GM19452 (cell line): ENCODE measurements around the gene MYO3B.
A peak's percentile ranks its signal among the peaks of the same experiment; 100 is the strongest.

Experiments used
- ATAC-seq: cut with Tn5 transposase; IDR thresholded peaks from one replicate; pipeline ENCODE4 v1.9.1; 2021; ENCODE audit not compliant: unreplicated experiment

MYO3B gene

GRCh38 chr2:170177950-170178781, at the start of gene MYO3B:
TSS of gene MYO3B (plus strand) at chr2:170178147. CDS start at chr2:170178288, 141 bp downstream.
- ATAC-seq: peak; percentile 64

- ATAC-seq: no peak
These were observed 38.5 kb upstream of the MYO3B start for GRCh38 chr2:170139276-170139967.

GRCh38 chr2:170140561-170140960, 37.4 kb upstream of the MYO3B start:
- no peak for ATAC-seq

- no peak for ATAC-seq
These were observed 36.1 kb upstream of the MYO3B start for GRCh38 chr2:170141865-170142264.

- no peak for ATAC-seq
These were observed 35.4 kb upstream of the MYO3B start for GRCh38 chr2:170142502-170142901.

- no peak for ATAC-seq
These were observed 34.8 kb upstream of the MYO3B start for GRCh38 chr2:170143045-170143717.

- ATAC-seq: no peak
These were observed 33.2 kb upstream of the MYO3B start for GRCh38 chr2:170144761-170145160.

- no peak for ATAC-seq
These were observed 32.8 kb upstream of the MYO3B start for GRCh38 chr2:170145191-170145590.

- ATAC-seq: no peak
These were observed 32.1 kb upstream of the MYO3B start for GRCh38 chr2:170145675-170146432.

GRCh38 chr2:170146784-170147183, 31.2 kb upstream of the MYO3B start:
- no peak for ATAC-seq

- no peak for ATAC-seq
These were observed 30.4 kb upstream of the MYO3B start for GRCh38 chr2:170147576-170147975.

GRCh38 chr2:170148161-170148560, 29.8 kb upstream of the MYO3B start:
- ATAC-seq: no peak

- no peak for ATAC-seq
These were observed 25.5 kb upstream of the MYO3B start for GRCh38 chr2:170152421-170152820.

- ATAC-seq: peak; percentile 51
These were observed 22.8 kb upstream of the MYO3B start for GRCh38 chr2:170155022-170155722.

GRCh38 chr2:170155723-170156253, 22.2 kb upstream of the MYO3B start:
- no peak for ATAC-seq

GRCh38 chr2:170156592-170156991, 21.4 kb upstream of the MYO3B start:
- ATAC-seq: no peak

GRCh38 chr2:170157025-170157684, 20.8 kb upstream of the MYO3B start:
- no peak for ATAC-seq

GRCh38 chr2:170159060-170159459, 18.9 kb upstream of the MYO3B start:
- no peak for ATAC-seq

GRCh38 chr2:170161516-170162270, 16.3 kb upstream of the MYO3B start:
- ATAC-seq: no peak
